ENCODE data around the gene FGFRL1. TPM values are rescaled to one million over a fixed set of nuclear protein-coding genes. Genes with fewer than 3 reads are reported as not detected.

FGFRL1 gene
- total and polyA plus RNA-seq, 2 donors (not counting 1 experiment from before 2014, with no cell fraction given), result 6.1 to 10.0 TPM

DNA sequence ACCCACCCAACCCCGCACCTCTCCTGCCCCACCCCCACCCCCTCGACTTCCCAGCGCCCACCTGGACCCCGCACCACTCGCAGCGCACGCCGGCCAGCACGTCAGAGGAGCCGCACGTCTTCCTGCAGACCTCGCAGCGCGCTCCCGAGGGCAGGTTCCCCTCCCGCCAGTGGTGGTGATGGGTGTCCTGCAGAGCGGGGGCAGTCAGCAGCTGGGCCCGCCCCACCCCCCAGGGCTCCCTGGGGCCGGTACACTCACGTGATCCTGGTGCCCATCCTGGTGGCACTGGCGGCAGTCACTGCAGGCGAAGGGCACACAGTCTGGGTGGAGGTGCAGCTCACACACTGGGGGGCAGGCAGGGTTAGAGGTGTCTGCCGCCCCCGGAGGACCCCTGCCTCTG lies 43.2 kb upstream of the FGFRL1 start:
- DNase-seq (ENCODE audit: low read depth in 2 of 2), result no peak
- Histone ChIP-seq H3K36me3 (ENCODE audit: control insufficient read depth, insufficient read depth, low read length) (peaks cover 6% of the 10 kb centered on the region), H3K79me2 (ENCODE audit: control insufficient read depth, insufficient read depth, low read length) (no peaks in the 10 kb centered on the region), H2AFZ (ENCODE audit: low read length) (no peak overlapping the region), H3K4me3 (replicated peaks in 1 of 4; ENCODE audit: control extremely low read depth in 1 of 4, insufficient read depth in 1 of 4, low read depth in 3 of 4, low read length in 4 of 4) (no peak overlapping the region), H3K9ac (ENCODE audit: insufficient read depth, low read length) (no peak overlapping the region), H3K4me2 (ENCODE audit: extremely low read depth, insufficient read depth, low read length) (no peak overlapping the region), H3K9me3 (ENCODE audit: control insufficient read depth, insufficient read depth, low read depth, low read length) (no peaks in the 10 kb centered on the region), H3K27me3 (ENCODE audit: control insufficient read depth, insufficient read depth, low read length) (no peaks in the 10 kb centered on the region), H3K27ac (ENCODE audit: insufficient read depth, low read length) (no peak overlapping the region), H4K20me1 (ENCODE audit: control insufficient read depth, extremely low read depth, insufficient read depth, low read length) (no peaks in the 10 kb centered on the region), H3K4me1 (ENCODE audit: control insufficient read depth, extremely low read depth, insufficient read depth, low read length) (peaks cover 4% of the 10 kb centered on the region)
- TF ChIP-seq EZH2 (IDR thresholded peaks at IDR 0.05; ENCODE audit: low read length, missing control alignments), result no peak
- TF ChIP-seq, protein P1, sequence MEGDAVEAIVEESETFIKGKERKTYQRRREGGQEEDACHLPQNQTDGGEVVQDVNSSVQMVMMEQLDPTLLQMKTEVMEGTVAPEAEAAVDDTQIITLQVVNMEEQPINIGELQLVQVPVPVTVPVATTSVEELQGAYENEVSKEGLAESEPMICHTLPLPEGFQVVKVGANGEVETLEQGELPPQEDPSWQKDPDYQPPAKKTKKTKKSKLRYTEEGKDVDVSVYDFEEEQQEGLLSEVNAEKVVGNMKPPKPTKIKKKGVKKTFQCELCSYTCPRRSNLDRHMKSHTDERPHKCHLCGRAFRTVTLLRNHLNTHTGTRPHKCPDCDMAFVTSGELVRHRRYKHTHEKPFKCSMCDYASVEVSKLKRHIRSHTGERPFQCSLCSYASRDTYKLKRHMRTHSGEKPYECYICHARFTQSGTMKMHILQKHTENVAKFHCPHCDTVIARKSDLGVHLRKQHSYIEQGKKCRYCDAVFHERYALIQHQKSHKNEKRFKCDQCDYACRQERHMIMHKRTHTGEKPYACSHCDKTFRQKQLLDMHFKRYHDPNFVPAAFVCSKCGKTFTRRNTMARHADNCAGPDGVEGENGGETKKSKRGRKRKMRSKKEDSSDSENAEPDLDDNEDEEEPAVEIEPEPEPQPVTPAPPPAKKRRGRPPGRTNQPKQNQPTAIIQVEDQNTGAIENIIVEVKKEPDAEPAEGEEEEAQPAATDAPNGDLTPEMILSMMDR (conservative IDR thresholded peaks at IDR 0.05 in 1 of 2, IDR thresholded peaks at IDR 0.05 in 1 of 2; ENCODE audit: low read depth in 1 of 2, low read length in 2 of 2), result no peak

DNA sequence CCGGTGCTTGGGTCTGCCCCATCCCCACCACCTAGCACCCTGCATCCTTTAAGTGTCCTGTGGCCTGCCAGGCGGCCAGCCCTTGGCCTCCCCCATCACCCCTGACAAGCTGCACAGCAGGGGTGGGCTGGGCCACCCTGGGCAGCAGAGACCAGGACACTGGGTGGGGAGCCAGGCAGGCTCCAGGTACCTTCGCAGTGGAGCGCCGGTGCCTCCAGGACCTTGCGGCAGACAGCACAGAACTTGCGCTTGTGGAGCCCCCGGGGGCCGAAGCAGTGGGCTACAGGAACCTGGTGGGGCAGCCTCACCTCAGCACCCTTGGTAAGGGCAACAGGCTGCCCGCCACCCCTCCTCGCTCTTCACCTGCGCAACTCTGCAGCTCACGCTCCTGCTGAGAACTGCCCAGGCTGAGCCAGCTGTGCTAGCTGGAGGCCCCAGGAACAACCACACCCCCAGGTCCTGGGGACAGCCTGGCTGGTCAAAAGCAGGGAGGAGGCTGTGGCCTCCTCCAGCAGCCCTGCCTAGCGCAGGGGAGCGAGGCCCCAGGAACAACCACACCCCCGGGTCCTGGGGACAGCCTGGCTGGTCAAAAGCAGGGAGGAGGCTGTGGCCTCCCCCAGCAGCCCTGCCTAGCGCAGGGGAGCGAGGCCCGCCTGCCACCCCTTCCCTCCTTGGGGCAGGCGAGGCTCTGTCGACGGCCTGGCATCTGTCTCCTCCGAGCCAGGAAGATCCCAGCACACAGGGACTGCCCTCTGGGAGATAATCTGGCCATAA lies 42.6 kb upstream of the FGFRL1 start:
- no peaks in the 10 kb centered on the region for H3K79me2 ChIP-seq (ENCODE audit: control insufficient read depth, insufficient read depth, low read length)
- no peak for TF ChIP-seq EZH2 (IDR thresholded peaks at IDR 0.05; ENCODE audit: low read length, missing control alignments)
- TF ChIP-seq, protein P1 (conservative IDR thresholded peaks at IDR 0.05 in 1 of 2, IDR thresholded peaks at IDR 0.05 in 1 of 2; ENCODE audit: low read depth in 1 of 2, low read length in 2 of 2), result no peak
- no peak overlapping the region for H3K4me3 ChIP-seq (replicated peaks in 1 of 4; ENCODE audit: control extremely low read depth in 1 of 4, insufficient read depth in 1 of 4, low read depth in 3 of 4, low read length in 4 of 4)
- H2AFZ ChIP-seq (ENCODE audit: low read length), result no peak overlapping the region
- DNase-seq (ENCODE audit: low read depth in 2 of 2), result no peak
- H4K20me1 ChIP-seq (ENCODE audit: control insufficient read depth, extremely low read depth, insufficient read depth, low read length), result no peaks in the 10 kb centered on the region
- no peaks in the 10 kb centered on the region for H3K9me3 ChIP-seq (ENCODE audit: control insufficient read depth, insufficient read depth, low read depth, low read length)
- no peak overlapping the region for H3K27ac ChIP-seq (ENCODE audit: insufficient read depth, low read length)
- peaks cover 6% of the 10 kb centered on the region for H3K36me3 ChIP-seq (ENCODE audit: control insufficient read depth, insufficient read depth, low read length)
- peaks cover 4% of the 10 kb centered on the region for H3K4me1 ChIP-seq (ENCODE audit: control insufficient read depth, extremely low read depth, insufficient read depth, low read length)
- no peak overlapping the region for H3K9ac ChIP-seq (ENCODE audit: insufficient read depth, low read length)
- H3K27me3 ChIP-seq (ENCODE audit: control insufficient read depth, insufficient read depth, low read length), result no peaks in the 10 kb centered on the region
- H3K4me2 ChIP-seq (ENCODE audit: extremely low read depth, insufficient read depth, low read length), result no peak overlapping the region

DNA sequence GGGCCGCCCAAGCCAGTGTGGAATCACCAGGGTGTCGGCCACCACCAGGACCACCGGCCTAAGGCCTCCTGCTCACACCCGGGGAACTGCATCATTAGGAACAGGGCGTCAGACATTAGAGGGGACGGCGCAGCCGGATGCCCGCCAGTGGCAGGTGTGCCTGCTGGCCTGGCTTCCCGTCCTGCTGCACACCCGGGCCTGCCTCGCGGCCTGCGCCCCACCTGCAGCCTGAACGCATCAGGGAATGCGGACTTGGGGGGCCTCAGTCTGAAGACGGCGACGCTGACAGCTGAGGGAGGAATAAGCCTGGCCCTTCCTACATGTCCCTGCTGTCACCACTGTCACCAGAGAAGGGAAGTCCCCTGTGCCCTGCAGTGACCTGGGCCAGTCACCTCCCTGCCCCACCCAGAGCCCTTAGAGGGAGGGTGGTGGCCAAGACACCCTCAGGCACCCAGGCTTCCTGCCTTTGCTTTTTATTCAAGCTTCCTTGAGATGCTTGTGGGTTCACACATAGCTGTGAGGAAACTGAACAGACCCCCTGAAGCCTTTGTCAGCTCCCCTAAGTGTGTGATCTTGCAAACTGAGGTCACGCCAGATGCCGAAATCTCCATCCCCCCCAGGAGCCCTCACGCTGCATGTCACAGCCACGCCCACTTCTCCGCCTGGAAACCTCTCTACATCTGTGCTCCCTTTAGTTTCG lies 41.2 kb upstream of the FGFRL1 start:
- no peaks in the 10 kb centered on the region for H3K79me2 ChIP-seq (ENCODE audit: control insufficient read depth, insufficient read depth, low read length)
- no peaks in the 10 kb centered on the region for H3K27me3 ChIP-seq (ENCODE audit: control insufficient read depth, insufficient read depth, low read length)
- H3K9ac ChIP-seq (ENCODE audit: insufficient read depth, low read length), result no peak overlapping the region
- no peak overlapping the region for H3K4me3 ChIP-seq (replicated peaks in 1 of 4; ENCODE audit: control extremely low read depth in 1 of 4, insufficient read depth in 1 of 4, low read depth in 3 of 4, low read length in 4 of 4)
- H3K4me1 ChIP-seq (ENCODE audit: control insufficient read depth, extremely low read depth, insufficient read depth, low read length), result peaks cover 4% of the 10 kb centered on the region
- no peak overlapping the region for H3K27ac ChIP-seq (ENCODE audit: insufficient read depth, low read length)
- H3K4me2 ChIP-seq (ENCODE audit: extremely low read depth, insufficient read depth, low read length), result no peak overlapping the region
- no peaks in the 10 kb centered on the region for H3K9me3 ChIP-seq (ENCODE audit: control insufficient read depth, insufficient read depth, low read depth, low read length)
- no peak overlapping the region for H2AFZ ChIP-seq (ENCODE audit: low read length)
- no peaks in the 10 kb centered on the region for H4K20me1 ChIP-seq (ENCODE audit: control insufficient read depth, extremely low read depth, insufficient read depth, low read length)
- DNase-seq (ENCODE audit: low read depth in 2 of 2), result no peak
- TF ChIP-seq EZH2 (IDR thresholded peaks at IDR 0.05; ENCODE audit: low read length, missing control alignments), result no peak
- TF ChIP-seq, protein P1 (conservative IDR thresholded peaks at IDR 0.05 in 1 of 2, IDR thresholded peaks at IDR 0.05 in 1 of 2; ENCODE audit: low read depth in 1 of 2, low read length in 2 of 2), result no peak
- H3K36me3 ChIP-seq (ENCODE audit: control insufficient read depth, insufficient read depth, low read length), result peaks cover 3% of the 10 kb centered on the region

All from fibroblast of lung (primary cell).